PC-9 (cell line): ENCODE data around the gene VSIG8. TPM values are rescaled to one million over a fixed set of nuclear protein-coding genes. Genes with fewer than 3 reads are reported as not detected.

Experiments used
- BruUV-seq: library from RNA; stranded (reverse); fragments of 400-500 nt; replicated peaks from 2 replicates; lab custom pipeline; 2021; lab: Mats Ljungman, UMichigan
- CTCF ChIA-PET: fragments of 300-600 bp; sonication (Branson Sonifier 250); formaldehyde crosslinking; loops from one replicate; lab custom pipeline; 2022; ENCODE audit warnings: antibody characterized with exemption; lab: Charles Lee
- POLR2A ChIA-PET: fragments of 300-600 bp; sonication (Branson Sonifier 250); formaldehyde crosslinking; loops from one replicate; lab custom pipeline; 2022; ENCODE audit warnings: antibody characterized with exemption; ENCODE audit not compliant: unreplicated experiment; lab: Charles Lee
- DNase-seq, 2 experiments: peaks; one replicate each; pipeline versions ENCODE4 v3.0.0 to v3.0.0-alpha.2; 2015 to 2022; ENCODE audit warnings: mixed read lengths in 1 of 2
- H2AFZ ChIP-seq: fragments of 200-600 bp; sonication (generic); 2 replicates; pipeline ENCODE4 v1.8.1; 2017; ENCODE audit warnings: antibody characterized with exemption
- H3F3A ChIP-seq: fragments of 200-600 bp; sonication (generic); 2 replicates; pipeline ENCODE4 v1.8.1; 2017; ENCODE audit warnings: antibody characterized with exemption, mild to moderate bottlenecking, low read depth; ENCODE audit not compliant: insufficient read depth
- H3K27ac ChIP-seq: fragments of 200-600 bp; sonication (generic); 2 replicates; pipeline ENCODE4 v1.6.1; 2016; ENCODE audit warnings: mixed run types
- H3K27me3 ChIP-seq: fragments of 200-600 bp; sonication (generic); 2 replicates; pipeline ENCODE4 v1.6.1; 2016; ENCODE audit warnings: low read depth, mixed run types; ENCODE audit not compliant: insufficient read depth
- H3K36me3 ChIP-seq: fragments of 200-600 bp; sonication (generic); 2 replicates; pipeline ENCODE4 v1.6.1; 2016; ENCODE audit warnings: low read depth, mixed run types
- H3K4me1 ChIP-seq: fragments of 200-600 bp; sonication (generic); replicated peaks from 2 replicates; pipeline ENCODE4 v1.6.1; 2016; ENCODE audit warnings: mixed run types; ENCODE audit not compliant: insufficient read depth
- H3K4me2 ChIP-seq: fragments of 200-600 bp; sonication (generic); 2 replicates; pipeline ENCODE4 v1.6.1; 2017; ENCODE audit warnings: mixed run types
- H3K4me3 ChIP-seq: fragments of 200-600 bp; sonication (generic); 2 replicates; pipeline ENCODE4 v1.6.1; 2016; ENCODE audit warnings: mixed run types
- H3K79me2 ChIP-seq: fragments of 200-600 bp; sonication (generic); 2 replicates; pipeline ENCODE4 v1.6.1; 2017; ENCODE audit warnings: low read depth, mixed run types
- H3K9me2 ChIP-seq: fragments of 200-600 bp; sonication (generic); 2 replicates; pipeline ENCODE4 v1.8.1; 2017; ENCODE audit warnings: mild to moderate bottlenecking; ENCODE audit not compliant: insufficient read depth
- H3K9me3 ChIP-seq: fragments of 200-600 bp; sonication (generic); 2 replicates; pipeline ENCODE4 v1.8.1; 2016; ENCODE audit warnings: low read depth; ENCODE audit not compliant: insufficient read depth
- H4K20me1 ChIP-seq: fragments of 200-600 bp; sonication (generic); 2 replicates; pipeline ENCODE4 v1.8.1; 2017; ENCODE audit not compliant: insufficient read depth
- CTCF ChIP-seq: fragments of 200-600 bp; sonication (generic); conservative IDR thresholded peaks from 2 replicates; pipeline ENCODE4 v1.6.1; 2017; ENCODE audit warnings: mixed run types, antibody characterized with exemption, mild to moderate bottlenecking, moderate library complexity
- EZH2 ChIP-seq: fragments of 200-600 bp; sonication (generic); IDR thresholded peaks from 2 replicates; pipeline ENCODE4 v1.8.0; 2017; ENCODE audit warnings: antibody characterized with exemption, low read depth
- intact Hi-C: fragments of 100-400 bp; cut with micrococcal nuclease; formaldehyde crosslinking; loops from one replicate; pipeline ENCODE4 v1.10.0; 2022; ENCODE audit not compliant: unreplicated experiment
- total RNA-seq: library from RNA; stranded (reverse); gene quantifications from 2 replicates; pipeline ENCODE4 v1.2.3, GENCODE V29; 2021

VSIG8 gene
- total RNA-seq, 1 experiment from 2014 or later, result not detected

GRCh38 chr1:159828581-159829272 is 33.7 kb downstream of the VSIG8 start:
- no peak for DNase-seq
- no peak overlapping the region for H3K4me3 ChIP-seq
- no peak overlapping the region for H3K4me2 ChIP-seq
- POLR2A ChIA-PET, result no interaction called here
- no peak overlapping the region for H2AFZ ChIP-seq
- CTCF ChIA-PET, result no interaction called here
- intact Hi-C loops, result no loop called here
- H3K9me3 ChIP-seq, result no peaks in the 10 kb centered on the region
- no peaks in the 10 kb centered on the region for H3K4me1 ChIP-seq
- no peaks in the 10 kb centered on the region for H3K36me3 ChIP-seq
- no TSS peak for BruUV-seq
- no peak overlapping the region for H3K27ac ChIP-seq
- peaks cover 8% of the 10 kb centered on the region; the same call in 1 of the 2 replicates for H3K27me3 ChIP-seq
- no peaks in the 10 kb centered on the region for H3K79me2 ChIP-seq
- no peaks in the 10 kb centered on the region for H3K9me2 ChIP-seq
- H4K20me1 ChIP-seq, result no peaks in the 10 kb centered on the region
- no peak for TF ChIP-seq CTCF
- no peak for TF ChIP-seq EZH2
- H3F3A ChIP-seq, result no peaks in the 10 kb centered on the region

- no peaks in the 10 kb centered on the region for H4K20me1 ChIP-seq
- peaks cover 12% of the 10 kb centered on the region; the same call in 1 of the 2 replicates for H3K27me3 ChIP-seq
- no peaks in the 10 kb centered on the region for H3K4me1 ChIP-seq
- TF ChIP-seq EZH2 (no peak), CTCF (no peak)
- H3K9me3 ChIP-seq, result no peaks in the 10 kb centered on the region
- no peaks in the 10 kb centered on the region for H3K9me2 ChIP-seq
- POLR2A ChIA-PET, result no interaction called here
- H3K27ac ChIP-seq, result no peak overlapping the region
- no peaks in the 10 kb centered on the region for H3F3A ChIP-seq
- H2AFZ ChIP-seq, result no peak overlapping the region
- no peaks in the 10 kb centered on the region for H3K36me3 ChIP-seq
- no TSS peak for BruUV-seq
- CTCF ChIA-PET, result no interaction called here
- intact Hi-C loops, result no loop called here
- no peaks in the 10 kb centered on the region for H3K79me2 ChIP-seq
- DNase-seq, result no peak
- H3K4me2 ChIP-seq, result no peak overlapping the region
- no peak overlapping the region for H3K4me3 ChIP-seq
Measured at GRCh38 chr1:159828176-159828575, 34.3 kb downstream of the VSIG8 start.

- H3K27me3 ChIP-seq, result peaks cover 18% of the 10 kb centered on the region
- H3K4me1 ChIP-seq, result no peaks in the 10 kb centered on the region
- H3K9me2 ChIP-seq, result no peaks in the 10 kb centered on the region
- H4K20me1 ChIP-seq, result no peaks in the 10 kb centered on the region
- ChIA-PET CTCF (no interaction called here), POLR2A (no interaction called here)
- H3K4me2 ChIP-seq, result no peak overlapping the region
- DNase-seq, result no peak
- H3K79me2 ChIP-seq, result no peaks in the 10 kb centered on the region
- no peaks in the 10 kb centered on the region for H3K9me3 ChIP-seq
- H3K27ac ChIP-seq, result no peak overlapping the region
- H3K36me3 ChIP-seq, result no peaks in the 10 kb centered on the region
- H3F3A ChIP-seq, result no peaks in the 10 kb centered on the region
- TF ChIP-seq CTCF (no peak), EZH2 (no peak)
- no peak overlapping the region for H3K4me3 ChIP-seq
- H2AFZ ChIP-seq, result no peak overlapping the region
- intact Hi-C loops, result no loop called here
- BruUV-seq, result no TSS peak
Measured at GRCh38 chr1:159827549-159827948, 34.9 kb downstream of the VSIG8 start.
